ENCODE measurements around the gene PHACTR3.

Gene PHACTR3

GRCh38 chr20:59824711-59825562, 220.6 kb downstream of the PHACTR3 start:
- TF ChIP-seq CTCF (IDR thresholded peaks at IDR 0.05): no peak
- Histone ChIP-seq H3K27me3 (no peaks in the 10 kb centered on the region), H3K4me3 (ENCODE audit: low read depth in 1 of 2, low read length in 1 of 2) (no peak overlapping the region), H3K4me1 (ENCODE audit: control insufficient read depth in 1 of 2, insufficient read depth in 1 of 2, low read depth in 1 of 2, low read length in 1 of 2) (no peaks in the 10 kb centered on the region), H3K9me3 (no peaks in the 10 kb centered on the region), H3K27ac (no peak overlapping the region), H3K36me3 (no peaks in the 10 kb centered on the region)

GRCh38 chr20:59825563-59825920, 221.2 kb downstream of the PHACTR3 start:
- H3K27me3 ChIP-seq: no peaks in the 10 kb centered on the region
- H3K4me3 ChIP-seq (ENCODE audit: low read depth in 1 of 2, low read length in 1 of 2): no peak overlapping the region
- TF ChIP-seq CTCF (IDR thresholded peaks at IDR 0.05): no peak
- no peaks in the 10 kb centered on the region for H3K4me1 ChIP-seq (ENCODE audit: control insufficient read depth in 1 of 2, insufficient read depth in 1 of 2, low read depth in 1 of 2, low read length in 1 of 2)
- no peak overlapping the region for H3K27ac ChIP-seq
- H3K9me3 ChIP-seq: no peaks in the 10 kb centered on the region
- H3K36me3 ChIP-seq: no peaks in the 10 kb centered on the region

GRCh38 chr20:59825944-59826759, 221.8 kb downstream of the PHACTR3 start:
- Histone ChIP-seq H3K36me3 (no peaks in the 10 kb centered on the region), H3K9me3 (no peaks in the 10 kb centered on the region), H3K27me3 (no peaks in the 10 kb centered on the region), H3K27ac (no peak overlapping the region), H3K4me3 (ENCODE audit: low read depth in 1 of 2, low read length in 1 of 2) (no peak overlapping the region), H3K4me1 (ENCODE audit: control insufficient read depth in 1 of 2, insufficient read depth in 1 of 2, low read depth in 1 of 2, low read length in 1 of 2) (no peaks in the 10 kb centered on the region)
- TF ChIP-seq CTCF (IDR thresholded peaks at IDR 0.05): no peak

GRCh38 chr20:59827138-59828056, 223.1 kb downstream of the PHACTR3 start:
- Histone ChIP-seq H3K36me3 (no peaks in the 10 kb centered on the region), H3K27ac (no peak overlapping the region), H3K4me1 (ENCODE audit: control insufficient read depth in 1 of 2, insufficient read depth in 1 of 2, low read depth in 1 of 2, low read length in 1 of 2) (no peaks in the 10 kb centered on the region)

More at GRCh38 chr20:59827138-59828056, 223.1 kb downstream of the PHACTR3 start:
- H3K27me3 ChIP-seq: no peaks in the 10 kb centered on the region
- no peaks in the 10 kb centered on the region for H3K9me3 ChIP-seq
- H3K4me3 ChIP-seq (ENCODE audit: low read depth in 1 of 2, low read length in 1 of 2): no peak overlapping the region
- TF ChIP-seq CTCF (IDR thresholded peaks at IDR 0.05): no peak
